Daoy (cell line): ENCODE results near the gene OSBP2. TPM values are rescaled to one million over a fixed set of nuclear protein-coding genes. Genes with fewer than 3 reads are reported as not detected.

ENCODE experiments used
- DNase-seq: peaks from one replicate; pipeline ENCODE4 v3.0.0-alpha.2; 2015; ENCODE audit warnings: low read depth
- total RNA-seq: library from RNA; depleted of rRNA; stranded (reverse); fragments of >200 nt; shearing (Covaris generic); gene quantifications from 2 replicates; pipeline ENCODE4 v1.2.3, GENCODE V29; 2014

Gene OSBP2
- total RNA-seq, 1 experiment from 2014 or later: 0.97 TPM

GRCh38 chr22:30843245-30843644 lies 148.6 kb downstream of the OSBP2 start:
- peak; percentile 14 for DNase-seq

GRCh38 chr22:30847583-30847982 lies 152.9 kb downstream of the OSBP2 start:
- no peak for DNase-seq

- DNase-seq: no peak
Measured at GRCh38 chr22:30855266-30855665, 160.6 kb downstream of the OSBP2 start.

GRCh38 chr22:30855677-30856518 lies 161.2 kb downstream of the OSBP2 start:
- no peak for DNase-seq

GRCh38 chr22:30856741-30857502 lies 162.2 kb downstream of the OSBP2 start:
- DNase-seq: no peak

GRCh38 chr22:30857791-30858190 lies 163.1 kb downstream of the OSBP2 start:
- DNase-seq: no peak

GRCh38 chr22:30858976-30859713 lies 164.5 kb downstream of the OSBP2 start:
- DNase-seq: no peak

GRCh38 chr22:30859714-30860095 lies 165.0 kb downstream of the OSBP2 start:
- no peak for DNase-seq

GRCh38 chr22:30860176-30861105 lies 165.8 kb downstream of the OSBP2 start:
- DNase-seq: no peak

- DNase-seq: no peak
Measured at GRCh38 chr22:30861131-30861530, 166.5 kb downstream of the OSBP2 start.

- no peak for DNase-seq
Measured at GRCh38 chr22:30861688-30862552, 167.2 kb downstream of the OSBP2 start.

- DNase-seq: no peak
Measured at GRCh38 chr22:30863081-30863833, 168.6 kb downstream of the OSBP2 start.

- no peak for DNase-seq
Measured at GRCh38 chr22:30864441-30865420, 170.1 kb downstream of the OSBP2 start.

- DNase-seq: no peak
Measured at GRCh38 chr22:30865656-30866055, 171.0 kb downstream of the OSBP2 start.

- no peak for DNase-seq
Measured at GRCh38 chr22:30866216-30866615, 171.5 kb downstream of the OSBP2 start.

- no peak for DNase-seq
Measured at GRCh38 chr22:30866811-30867271, 172.2 kb downstream of the OSBP2 start.

- no peak for DNase-seq
Measured at GRCh38 chr22:30867746-30868662, 173.3 kb downstream of the OSBP2 start.
